Smooth muscle cell (in vitro differentiated cells): ENCODE measurements around the gene TMA7B. TPM values are rescaled to one million over a fixed set of nuclear protein-coding genes. Genes with fewer than 3 reads are reported as not detected.
A peak's percentile ranks its signal among the peaks of the same experiment; 100 is the strongest.

Experiments used
- DNase-seq: peaks from one replicate; lab custom pipeline; 2025; ENCODE audit not compliant: unreplicated experiment; lab: John Stamatoyannopoulos, UW
- H2AFZ ChIP-seq: fragments of 200-600 bp; sonication (generic); 2 replicates; pipeline ENCODE4 v1.6.0; 2016; ENCODE audit warnings: antibody characterized with exemption, low read depth, mild to moderate bottlenecking
- H3F3A ChIP-seq: fragments of 200-600 bp; sonication (generic); 2 replicates; pipeline ENCODE4 v1.6.0; 2017; ENCODE audit warnings: antibody characterized with exemption, low read depth
- H3K27ac ChIP-seq: fragments of 200-600 bp; sonication (generic); 2 replicates; pipeline ENCODE4 v1.5.1; 2016; ENCODE audit warnings: low read depth, mild to moderate bottlenecking
- H3K27me3 ChIP-seq: fragments of 200-600 bp; sonication (generic); 2 replicates; pipeline ENCODE4 v1.6.1; 2016; ENCODE audit warnings: low read depth, mild to moderate bottlenecking
- H3K36me3 ChIP-seq: fragments of 200-600 bp; sonication (generic); 2 replicates; pipeline ENCODE4 v1.5.1; 2016; ENCODE audit warnings: low read depth
- H3K4me1 ChIP-seq: fragments of 200-600 bp; sonication (generic); 2 replicates; pipeline ENCODE4 v1.5.1; 2016; ENCODE audit warnings: low read depth
- H3K4me2 ChIP-seq: fragments of 200-600 bp; sonication (generic); 2 replicates; pipeline ENCODE4 v1.6.0; 2016; ENCODE audit warnings: mild to moderate bottlenecking
- H3K4me3 ChIP-seq: fragments of 200-600 bp; sonication (generic); 2 replicates; pipeline ENCODE4 v1.5.1; 2016; ENCODE audit warnings: mild to moderate bottlenecking
- H3K79me2 ChIP-seq: fragments of 200-600 bp; sonication (generic); 2 replicates; pipeline ENCODE4 v1.6.0; 2016; ENCODE audit warnings: low read depth, mild to moderate bottlenecking
- H3K9ac ChIP-seq: fragments of 200-600 bp; sonication (generic); 2 replicates; pipeline ENCODE4 v1.6.0; 2016; ENCODE audit warnings: low read depth
- H3K9me3 ChIP-seq: fragments of 200-600 bp; sonication (generic); replicated peaks from 2 replicates; pipeline ENCODE4 v1.5.1; 2016; ENCODE audit warnings: low read depth
- H4K20me1 ChIP-seq: fragments of 200-600 bp; sonication (generic); 2 replicates; pipeline ENCODE4 v1.6.0; 2016; ENCODE audit warnings: low read depth
- WGBS: methylation state at CpG from one replicate; pipeline ENCODE4 v1.1.7; 2016; ENCODE audit warnings: low lambda C conversion rate; 5-methylcytosine and 5-hydroxymethylcytosine counted together
- polyA plus RNA-seq: library from polyadenylated mRNA; unstranded; fragments of >200 nt; fragmentation: Nextera tagmentation; extraction: Ambion mirVana; gene quantifications from 2 replicates; pipeline ENCODE4 v1.2.1, GENCODE V29; 2016
- total RNA-seq: library from RNA; depleted of rRNA; stranded (reverse); fragments of >200 nt; gene quantifications from 2 replicates; pipeline ENCODE4 v1.2.3, GENCODE V29; 2014
- TF ChIP-seq, protein P1 (sequence below): fragments of 200-600 bp; sonication (generic); IDR thresholded peaks from 2 replicates; pipeline ENCODE4 v1.5.1; 2017; ENCODE audit warnings: borderline replicate concordance, mild to moderate bottlenecking, antibody characterized with exemption; ENCODE audit not compliant: insufficient read depth, poor library complexity, severe bottlenecking

Gene TMA7B
- total RNA-seq (not detected in 2 replicates), polyA plus RNA-seq (not detected in 2 replicates)

DNA sequence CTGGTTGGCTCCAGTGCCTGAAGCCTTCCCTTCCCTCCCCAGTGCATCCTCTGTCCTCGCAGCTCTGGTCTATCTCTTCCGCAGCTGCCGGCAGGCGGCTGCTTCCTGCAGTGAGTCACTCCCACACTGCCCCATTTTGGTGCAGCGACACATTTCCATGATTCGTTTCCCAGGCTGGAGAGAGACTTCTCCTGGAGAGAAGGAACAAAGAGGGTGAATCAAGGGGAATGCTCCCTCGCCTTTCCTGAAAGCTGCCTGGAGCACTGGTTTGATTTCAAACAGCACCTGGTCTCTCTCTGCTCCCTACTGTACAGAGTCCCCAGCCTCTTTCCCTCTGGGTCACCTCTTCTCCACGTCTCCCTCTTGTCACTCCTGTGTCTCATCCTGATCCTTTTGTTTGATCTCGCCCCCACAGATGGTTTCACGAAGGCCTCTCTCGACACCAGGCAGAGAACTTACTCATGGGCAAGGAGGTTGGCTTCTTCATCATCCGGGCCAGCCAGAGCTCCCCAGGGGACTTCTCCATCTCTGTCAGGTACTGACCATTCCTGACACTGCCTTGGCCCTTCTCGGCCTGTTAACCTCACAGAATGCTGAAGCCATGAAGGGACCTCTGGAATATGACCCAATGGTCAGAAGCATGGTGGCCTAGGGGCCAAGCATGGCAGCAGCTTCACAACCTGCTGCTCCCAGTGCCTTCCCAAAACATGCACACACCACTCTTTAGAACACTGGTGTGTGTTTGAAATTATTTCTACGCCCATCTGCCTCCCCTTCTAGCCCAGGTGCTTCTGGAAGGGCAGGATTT is at the start of gene TMA7B:
Gene TMA7B, plus strand, starts transcription at position 758 of the 808 bp plus-strand sequence. CDS start 3,978 bp downstream, outside the sequence.
- no peaks in the 10 kb centered on the region for H3K79me2 ChIP-seq
- H4K20me1 ChIP-seq, result no peaks in the 10 kb centered on the region
- H3K36me3 ChIP-seq, result no peaks in the 10 kb centered on the region
- no peaks in the 10 kb centered on the region for H3K27me3 ChIP-seq
- H3F3A ChIP-seq, result peaks cover 14% of the 10 kb centered on the region
- H3K27ac ChIP-seq, result peak within 1 kb of the TSS; percentile 92
- no peaks in the 10 kb centered on the region for H3K9me3 ChIP-seq
- peak within 1 kb of the TSS; percentile 50 for H3K9ac ChIP-seq
- TF ChIP-seq, protein P1, sequence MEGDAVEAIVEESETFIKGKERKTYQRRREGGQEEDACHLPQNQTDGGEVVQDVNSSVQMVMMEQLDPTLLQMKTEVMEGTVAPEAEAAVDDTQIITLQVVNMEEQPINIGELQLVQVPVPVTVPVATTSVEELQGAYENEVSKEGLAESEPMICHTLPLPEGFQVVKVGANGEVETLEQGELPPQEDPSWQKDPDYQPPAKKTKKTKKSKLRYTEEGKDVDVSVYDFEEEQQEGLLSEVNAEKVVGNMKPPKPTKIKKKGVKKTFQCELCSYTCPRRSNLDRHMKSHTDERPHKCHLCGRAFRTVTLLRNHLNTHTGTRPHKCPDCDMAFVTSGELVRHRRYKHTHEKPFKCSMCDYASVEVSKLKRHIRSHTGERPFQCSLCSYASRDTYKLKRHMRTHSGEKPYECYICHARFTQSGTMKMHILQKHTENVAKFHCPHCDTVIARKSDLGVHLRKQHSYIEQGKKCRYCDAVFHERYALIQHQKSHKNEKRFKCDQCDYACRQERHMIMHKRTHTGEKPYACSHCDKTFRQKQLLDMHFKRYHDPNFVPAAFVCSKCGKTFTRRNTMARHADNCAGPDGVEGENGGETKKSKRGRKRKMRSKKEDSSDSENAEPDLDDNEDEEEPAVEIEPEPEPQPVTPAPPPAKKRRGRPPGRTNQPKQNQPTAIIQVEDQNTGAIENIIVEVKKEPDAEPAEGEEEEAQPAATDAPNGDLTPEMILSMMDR, result peak; percentile 30
- H2AFZ ChIP-seq, result peak within 1 kb of the TSS; percentile 76
- DNase-seq, result peak; percentile 13
- WGBS, result 27% methylated on average over 14 of the region's 14 CpGs
- peak within 1 kb of the TSS; percentile 33 for H3K4me2 ChIP-seq
- H3K4me1 ChIP-seq, result peaks cover 8% of the 10 kb centered on the region
- H3K4me3 ChIP-seq, result no peak within 1 kb of the TSS

- no peak overlapping the region for H3K9ac ChIP-seq
- H3F3A ChIP-seq, result no peaks in the 10 kb centered on the region
- no peaks in the 10 kb centered on the region for H3K79me2 ChIP-seq
- H3K27ac ChIP-seq, result no peak overlapping the region
- peaks cover 12% of the 10 kb centered on the region for H3K4me1 ChIP-seq
- H3K36me3 ChIP-seq, result no peaks in the 10 kb centered on the region
- no peaks in the 10 kb centered on the region for H3K9me3 ChIP-seq
- H3K4me3 ChIP-seq, result no peak overlapping the region
- H3K4me2 ChIP-seq, result no peak overlapping the region
- no peak for DNase-seq
- 85% methylated on average over 9 of the region's 9 CpGs for WGBS
- peaks cover 6% of the 10 kb centered on the region for H3K27me3 ChIP-seq
- TF ChIP-seq, protein P1, result no peak
- no peak overlapping the region for H2AFZ ChIP-seq
- no peaks in the 10 kb centered on the region for H4K20me1 ChIP-seq
Measured at GRCh38 chr22:39910876-39911613, 49.2 kb upstream of the TMA7B start.

GRCh38 chr22:39913321-39913720 is 46.9 kb upstream of the TMA7B start:
- Histone ChIP-seq H3K4me2 (no peak overlapping the region), H3K79me2 (no peaks in the 10 kb centered on the region), H3K36me3 (no peaks in the 10 kb centered on the region), H3K9me3 (no peaks in the 10 kb centered on the region), H3K27ac (no peak overlapping the region), H4K20me1 (no peaks in the 10 kb centered on the region), H3F3A (no peaks in the 10 kb centered on the region), H3K4me1 (peaks cover 7% of the 10 kb centered on the region), H3K27me3 (no peaks in the 10 kb centered on the region), H3K4me3 (no peak overlapping the region), H3K9ac (no peak overlapping the region), H2AFZ (no peak overlapping the region)
- TF ChIP-seq, protein P1, result no peak
- 94% methylated on average over 5 of the region's 5 CpGs for WGBS
- DNase-seq, result no peak
